Astrocyte of the hippocampus (primary cell): ENCODE results near the gene GRK3.
"Not testable (repeated sequence)": the region's sequence is repeated elsewhere in the genome, so short reads cannot be mapped to it uniquely, and the experiment has no call there.

Experiments used
- DNase-seq: peaks from one replicate; pipeline ENCODE4 v3.0.0; 2011; ENCODE audit warnings: low read depth, low spot score

Gene GRK3

GRCh38 chr22:25698461-25698860, 134.0 kb downstream of the GRK3 start:
- no peak for DNase-seq

GRCh38 chr22:25698978-25699377, 134.5 kb downstream of the GRK3 start:
- DNase-seq, result no peak

GRCh38 chr22:25701056-25701780, 136.7 kb downstream of the GRK3 start:
- no peak for DNase-seq

DNA sequence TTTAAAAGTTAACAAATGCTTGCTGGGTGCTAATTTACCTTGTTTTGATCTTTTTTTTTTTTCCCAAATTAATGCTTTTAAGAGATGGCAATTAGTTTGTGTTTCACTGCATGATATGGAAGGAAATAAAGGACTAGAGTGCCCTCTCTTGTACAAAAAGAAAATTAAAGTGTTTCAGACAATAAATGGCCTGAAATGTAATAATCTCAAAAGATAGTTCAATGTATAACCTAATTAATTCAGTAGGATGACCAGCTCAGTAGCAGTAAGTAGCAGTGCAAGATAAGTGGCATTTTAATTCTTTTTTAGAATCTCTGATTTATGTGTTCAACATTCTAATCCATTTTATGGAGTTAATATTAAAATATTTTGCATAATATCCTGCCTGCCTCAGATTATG, 137.6 kb downstream of the GRK3 start:
- peak; percentile 28 for DNase-seq

- DNase-seq, result no peak
Observed at GRCh38 chr22:25702571-25703167, 138.2 kb downstream of the GRK3 start.

DNA sequence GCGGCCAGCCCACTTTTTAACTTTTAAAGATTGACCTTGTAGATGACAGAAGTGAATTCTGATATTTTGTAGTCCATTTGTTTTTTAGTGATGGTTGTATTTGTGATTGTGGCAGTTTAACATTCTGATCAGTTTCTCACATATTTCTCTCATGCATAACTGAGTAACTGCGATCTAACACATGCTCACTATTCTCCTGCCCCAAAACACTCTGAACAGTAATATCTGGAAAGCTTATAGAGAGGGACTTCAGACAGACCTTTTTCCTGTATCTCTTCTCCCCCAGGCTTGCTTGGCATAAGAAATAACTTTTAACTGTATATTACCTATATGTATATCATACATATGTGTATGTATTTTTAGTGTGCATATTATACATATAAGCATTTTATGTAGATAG, 140.2 kb downstream of the GRK3 start:
- DNase-seq, result no peak

- DNase-seq, result no peak
Observed at GRCh38 chr22:25706197-25706596, 141.7 kb downstream of the GRK3 start.

- not testable (repeated sequence) for DNase-seq
Observed at GRCh38 chr22:25708430-25708829, 144.0 kb downstream of the GRK3 start.

DNA sequence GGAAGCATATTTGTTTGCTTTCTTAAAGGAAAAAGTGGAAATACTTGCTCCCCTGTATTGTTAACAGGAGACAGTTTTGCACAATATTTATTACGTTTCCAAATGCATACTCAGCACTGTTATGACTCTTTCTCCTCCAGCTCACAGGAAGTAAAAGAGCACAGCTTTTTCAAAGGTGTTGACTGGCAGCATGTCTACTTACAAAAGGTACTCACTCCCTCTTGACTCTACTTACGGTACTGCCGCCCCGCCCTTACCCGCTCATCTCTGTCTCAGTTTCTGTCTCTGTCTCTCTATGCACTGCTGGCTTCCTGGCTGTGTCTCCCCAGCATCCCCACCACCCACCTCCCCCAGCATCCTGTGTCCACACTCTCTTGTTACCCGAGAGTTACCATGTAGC, 145.3 kb downstream of the GRK3 start:
- no peak for DNase-seq

DNA sequence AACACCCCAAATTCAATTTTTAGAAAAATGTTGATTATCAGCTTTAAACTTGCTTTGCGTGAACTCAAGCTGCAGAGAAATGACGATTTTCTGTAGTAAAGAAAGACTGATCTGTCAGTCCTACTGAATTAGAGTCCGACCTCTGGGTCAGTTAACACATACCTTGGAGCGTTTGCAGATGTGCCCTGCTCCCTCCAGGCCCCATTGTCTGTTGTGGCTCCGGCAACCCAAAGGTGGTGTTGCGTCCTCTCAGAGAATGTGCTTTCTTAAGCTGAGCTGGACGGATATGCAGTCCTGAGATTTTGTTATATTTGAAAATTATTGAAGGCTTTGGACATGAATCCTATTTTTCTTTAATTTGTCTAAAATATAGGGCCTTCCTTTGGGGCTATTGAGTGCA, 146.0 kb downstream of the GRK3 start:
- no peak for DNase-seq

- DNase-seq, result no peak
Observed at GRCh38 chr22:25711491-25711890, 147.0 kb downstream of the GRK3 start.

- no peak for DNase-seq
Observed at GRCh38 chr22:25712661-25713400, 148.4 kb downstream of the GRK3 start.

DNA sequence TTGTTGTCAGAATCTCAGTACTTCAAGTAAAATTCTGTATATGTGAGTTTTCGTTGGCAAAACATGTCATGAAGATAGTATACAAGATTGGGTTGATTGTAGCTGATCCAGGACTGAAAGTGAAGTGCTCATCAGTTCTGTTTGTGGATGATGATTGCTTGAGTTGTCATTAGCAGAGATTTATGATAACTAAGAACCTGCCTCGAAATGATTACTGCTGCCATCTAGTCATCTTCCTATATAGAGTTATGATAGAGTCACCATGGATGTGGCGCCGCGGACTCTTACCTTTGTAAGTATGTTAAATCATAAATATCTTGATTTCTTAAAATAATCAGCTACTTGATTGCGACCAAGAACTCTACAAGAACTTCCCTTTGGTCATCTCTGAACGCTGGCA, 149.6 kb downstream of the GRK3 start:
- DNase-seq, result no peak

GRCh38 chr22:25714739-25715138, 150.3 kb downstream of the GRK3 start:
- no peak for DNase-seq

DNA sequence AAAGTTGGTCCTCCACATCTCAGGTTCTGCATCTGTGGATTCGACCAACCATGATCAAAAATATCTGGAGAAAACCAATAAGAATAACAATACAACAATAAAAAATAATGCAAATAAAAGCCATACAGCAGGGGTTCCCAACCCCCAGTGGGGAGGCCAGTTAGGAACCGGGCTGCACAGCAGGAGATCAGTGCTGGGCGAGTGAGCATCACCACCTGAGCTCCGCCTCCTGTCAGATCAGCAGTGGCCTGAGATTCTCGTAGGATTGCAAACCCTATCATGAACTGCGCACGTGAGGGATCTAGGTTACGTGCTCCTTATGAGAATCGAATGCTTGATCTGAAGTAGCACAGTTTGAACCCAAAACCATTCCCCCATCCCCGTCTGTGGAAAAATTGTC, 152.2 kb downstream of the GRK3 start:
- DNase-seq, result no peak

- DNase-seq, result no peak
Observed at GRCh38 chr22:25718135-25718840, 153.8 kb downstream of the GRK3 start.

- DNase-seq, result no peak
Observed at GRCh38 chr22:25722223-25722622, 157.7 kb downstream of the GRK3 start.

DNA sequence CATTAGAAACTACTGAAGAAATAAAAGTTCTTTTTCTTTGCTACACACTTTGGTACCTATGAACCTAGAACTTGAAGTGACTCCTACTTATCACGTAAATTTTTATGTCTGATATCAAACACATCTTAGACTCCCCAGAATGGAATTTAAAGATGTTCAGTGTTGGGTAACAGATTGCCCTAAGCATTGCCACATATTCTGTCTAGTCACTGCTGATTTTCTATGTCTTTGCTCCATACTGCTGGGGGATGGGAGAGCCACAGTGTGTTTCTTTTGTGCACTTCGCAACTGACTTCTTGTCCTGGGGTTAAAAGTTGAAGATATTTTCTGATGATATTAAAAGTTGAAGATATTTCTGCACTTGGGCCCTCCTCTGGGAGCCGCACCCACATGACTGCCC, 158.2 kb downstream of the GRK3 start:
- DNase-seq, result no peak

GRCh38 chr22:25726241-25726640, 161.8 kb downstream of the GRK3 start:
- no peak for DNase-seq

- DNase-seq, result no peak
Observed at GRCh38 chr22:25728071-25728470, 163.6 kb downstream of the GRK3 start.

DNA sequence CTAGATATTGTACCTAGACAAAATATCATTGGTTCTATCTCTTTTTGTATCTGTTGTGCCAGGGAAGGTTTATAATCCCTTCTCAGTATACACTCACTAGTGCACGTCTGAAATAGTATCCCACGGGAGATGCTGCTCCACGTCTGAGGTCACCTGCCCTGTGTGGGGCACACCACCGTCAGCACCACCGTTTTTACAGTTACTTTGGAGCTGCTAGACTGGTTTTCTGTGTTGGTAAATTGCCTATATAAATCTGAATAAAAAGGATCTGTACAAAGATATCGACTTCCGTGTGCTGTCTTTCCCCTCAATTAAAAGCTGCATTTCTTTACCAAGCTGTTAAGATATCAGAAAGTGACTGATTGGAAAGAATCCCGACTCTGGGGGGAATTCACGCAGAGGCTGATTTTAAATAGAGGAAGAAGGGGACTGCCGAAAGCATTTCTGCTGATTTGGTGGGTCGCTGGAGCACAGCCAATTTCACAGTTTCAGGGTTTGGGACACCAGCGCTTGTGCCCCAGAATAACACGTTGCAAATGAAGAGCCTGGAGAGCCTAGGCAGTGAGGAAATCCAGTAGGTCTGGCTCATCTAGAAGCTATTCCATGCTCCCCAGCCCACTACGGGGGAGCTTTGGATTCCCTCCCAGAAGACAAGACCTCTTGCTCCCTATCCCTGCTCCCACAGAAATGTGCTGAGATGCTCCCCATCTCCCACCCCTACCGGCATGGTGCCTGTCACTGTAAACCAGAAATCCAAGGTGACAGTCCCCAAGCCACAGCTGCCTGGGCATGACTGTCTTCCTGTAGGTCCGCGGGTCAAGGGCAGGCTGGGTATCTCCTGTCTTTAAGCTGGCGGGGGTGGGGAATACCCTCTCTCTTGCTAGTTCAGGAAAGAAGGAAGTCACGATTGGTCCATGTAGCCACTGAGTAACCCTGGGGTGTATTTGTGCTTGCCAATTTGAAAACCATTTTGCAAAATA, 164.8 kb downstream of the GRK3 start:
- DNase-seq, result no peak
